Epithelial cell of proximal tubule (primary cell): ENCODE results near the gene CSNK1E. TPM values are rescaled to one million over a fixed set of nuclear protein-coding genes. Genes with fewer than 3 reads are reported as not detected.

Experiments used
- DNase-seq: peaks from one replicate; pipeline ENCODE4 v3.0.0-alpha.2; 2011; ENCODE audit warnings: low read depth
- H3K4me3 ChIP-seq: 2 replicates; pipeline ENCODE4 v1.5.1; 2011; ENCODE audit warnings: low read depth, mild to moderate bottlenecking, low read length
- total RNA-seq: library from RNA; depleted of rRNA; stranded (reverse); fragments of >200 nt; gene quantifications from 2 replicates; pipeline ENCODE4 v1.2.3, GENCODE V29; 2015
- TF ChIP-seq, protein P1 (sequence below): conservative IDR thresholded peaks from 2 replicates; pipeline ENCODE4 v1.5.1; 2012; ENCODE audit warnings: low read depth, mild to moderate bottlenecking, low read length

CSNK1E gene
- total RNA-seq, 1 donor from 2014 or later = 157 TPM

DNA sequence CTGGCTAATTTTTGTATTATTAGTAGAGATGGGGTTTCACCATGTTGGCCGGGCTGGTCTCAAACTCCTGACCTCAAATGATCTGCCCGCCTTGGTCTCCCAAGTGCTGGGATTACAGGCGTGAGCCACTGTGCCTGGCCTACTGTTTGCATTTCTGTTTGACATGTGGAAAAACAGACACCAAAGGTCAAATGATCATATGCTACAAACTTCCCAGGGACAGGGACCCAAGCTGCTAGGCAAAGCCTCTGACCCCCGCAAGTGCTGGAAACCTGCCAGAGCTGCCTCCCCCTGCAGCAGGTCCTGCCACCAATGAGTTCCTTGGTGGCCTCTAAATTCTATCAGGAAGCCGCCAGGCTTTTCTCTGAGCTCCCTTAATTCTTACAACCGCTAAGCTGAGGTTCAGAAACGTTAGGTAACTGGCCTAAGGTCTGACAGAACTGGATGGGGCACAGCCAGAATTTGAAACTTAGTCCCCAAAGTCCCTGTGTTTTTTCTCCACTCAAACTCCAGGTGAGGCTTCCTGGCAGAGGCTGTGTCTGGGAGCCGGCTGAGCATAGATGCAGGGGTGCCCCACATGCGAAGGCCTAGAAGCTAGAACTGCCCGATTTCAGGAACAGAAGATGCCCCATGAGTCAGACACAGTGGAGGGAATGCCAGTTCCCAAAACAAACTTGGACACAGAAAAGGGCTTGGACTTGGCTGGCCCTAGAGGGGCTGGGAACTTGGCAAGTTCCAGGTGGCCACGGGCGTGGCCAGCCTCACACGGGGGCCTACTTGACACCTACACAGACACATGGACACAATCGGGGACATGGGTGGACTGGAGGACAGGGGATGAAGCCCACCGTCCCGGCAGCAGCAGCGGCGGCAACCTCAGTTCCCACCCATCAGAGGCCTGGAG lies 7.4 kb downstream of the CSNK1E start:
- no peak overlapping the region for H3K4me3 ChIP-seq
- TF ChIP-seq, protein P1, sequence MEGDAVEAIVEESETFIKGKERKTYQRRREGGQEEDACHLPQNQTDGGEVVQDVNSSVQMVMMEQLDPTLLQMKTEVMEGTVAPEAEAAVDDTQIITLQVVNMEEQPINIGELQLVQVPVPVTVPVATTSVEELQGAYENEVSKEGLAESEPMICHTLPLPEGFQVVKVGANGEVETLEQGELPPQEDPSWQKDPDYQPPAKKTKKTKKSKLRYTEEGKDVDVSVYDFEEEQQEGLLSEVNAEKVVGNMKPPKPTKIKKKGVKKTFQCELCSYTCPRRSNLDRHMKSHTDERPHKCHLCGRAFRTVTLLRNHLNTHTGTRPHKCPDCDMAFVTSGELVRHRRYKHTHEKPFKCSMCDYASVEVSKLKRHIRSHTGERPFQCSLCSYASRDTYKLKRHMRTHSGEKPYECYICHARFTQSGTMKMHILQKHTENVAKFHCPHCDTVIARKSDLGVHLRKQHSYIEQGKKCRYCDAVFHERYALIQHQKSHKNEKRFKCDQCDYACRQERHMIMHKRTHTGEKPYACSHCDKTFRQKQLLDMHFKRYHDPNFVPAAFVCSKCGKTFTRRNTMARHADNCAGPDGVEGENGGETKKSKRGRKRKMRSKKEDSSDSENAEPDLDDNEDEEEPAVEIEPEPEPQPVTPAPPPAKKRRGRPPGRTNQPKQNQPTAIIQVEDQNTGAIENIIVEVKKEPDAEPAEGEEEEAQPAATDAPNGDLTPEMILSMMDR = no peak
- no peak for DNase-seq

DNA sequence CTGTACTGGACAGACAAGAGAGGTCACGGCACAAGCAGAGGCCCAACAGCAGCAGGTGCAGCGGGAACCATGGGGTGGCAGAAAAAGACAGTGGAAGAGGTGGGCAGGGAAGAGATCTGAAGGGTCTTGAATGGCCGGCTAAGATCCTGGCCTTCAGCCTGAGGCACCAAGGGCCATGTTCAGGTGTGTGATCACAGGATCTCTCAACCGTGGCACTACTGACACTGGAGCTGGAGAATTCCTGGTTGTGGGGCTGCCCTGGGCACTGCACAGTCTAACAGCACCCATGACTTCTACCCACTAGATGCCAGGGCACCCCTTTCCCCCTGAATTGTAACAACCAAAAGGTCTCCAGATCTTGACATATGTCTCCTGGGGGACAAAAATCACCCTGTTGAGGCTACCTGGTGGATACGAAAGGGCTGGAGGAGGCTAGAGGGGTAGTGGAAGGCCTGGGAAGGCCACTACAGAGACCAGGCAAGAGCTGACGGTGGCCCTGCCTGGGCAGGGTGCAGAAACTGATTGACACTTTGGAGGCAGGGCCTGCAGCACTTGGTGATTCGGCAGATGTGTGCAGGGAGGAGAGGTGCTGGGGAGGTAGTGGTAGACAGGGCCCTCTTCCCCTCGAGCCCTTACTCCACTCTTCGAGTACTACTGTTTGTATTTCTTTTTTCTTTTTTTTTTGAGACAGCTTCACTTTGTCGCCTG lies 8.3 kb downstream of the CSNK1E start:
- H3K4me3 ChIP-seq = no peak overlapping the region
- TF ChIP-seq, protein P1 = no peak
- no peak for DNase-seq

DNA sequence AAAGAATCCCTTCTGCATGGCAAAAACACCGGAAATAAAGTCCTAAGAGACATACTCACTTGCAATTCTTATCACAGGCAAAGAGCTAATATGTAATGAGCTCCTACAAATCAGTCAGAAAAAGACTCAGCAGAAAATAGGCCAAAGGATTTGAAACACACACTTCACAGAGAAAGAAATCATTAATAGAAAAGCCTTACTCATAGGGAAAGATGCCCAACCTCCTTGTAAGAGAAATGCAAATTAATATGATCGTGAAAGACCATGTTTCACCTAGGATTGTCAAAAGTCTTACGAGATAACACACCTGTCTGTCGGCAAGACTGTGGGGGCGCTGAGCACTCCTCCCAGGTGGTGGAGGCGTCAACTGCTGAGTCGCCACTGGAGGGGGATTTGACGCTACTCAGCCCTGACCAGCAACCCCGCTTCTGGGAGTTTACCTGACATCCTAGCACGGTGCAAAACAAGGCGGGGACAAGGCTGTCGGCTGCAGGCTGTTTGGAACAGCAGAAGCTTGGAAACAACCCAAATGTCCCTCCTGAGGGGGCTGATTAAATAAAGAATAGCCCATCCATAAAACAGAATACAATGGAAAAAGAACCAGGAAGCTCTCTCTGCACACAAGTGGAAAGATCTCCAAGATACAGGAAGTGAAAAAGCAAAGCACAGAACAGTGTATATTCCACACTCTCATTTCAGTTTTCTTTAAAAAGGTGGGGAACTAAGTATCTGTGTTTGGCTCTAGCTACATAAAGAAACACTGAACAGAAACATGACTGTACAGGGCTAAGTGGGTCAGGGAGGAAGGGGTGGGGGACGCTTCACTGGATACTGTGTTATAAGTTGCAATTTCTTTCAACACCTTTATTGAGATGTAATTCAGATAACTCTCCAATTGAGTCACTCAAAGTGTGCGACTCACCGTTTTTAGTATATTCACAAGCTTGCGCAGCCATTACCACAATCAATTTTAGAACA lies 11.5 kb downstream of the CSNK1E start:
- DNase-seq = peak; percentile 72
- H3K4me3 ChIP-seq = peak overlapping the region; percentile 34
- TF ChIP-seq, protein P1 = no peak

DNA sequence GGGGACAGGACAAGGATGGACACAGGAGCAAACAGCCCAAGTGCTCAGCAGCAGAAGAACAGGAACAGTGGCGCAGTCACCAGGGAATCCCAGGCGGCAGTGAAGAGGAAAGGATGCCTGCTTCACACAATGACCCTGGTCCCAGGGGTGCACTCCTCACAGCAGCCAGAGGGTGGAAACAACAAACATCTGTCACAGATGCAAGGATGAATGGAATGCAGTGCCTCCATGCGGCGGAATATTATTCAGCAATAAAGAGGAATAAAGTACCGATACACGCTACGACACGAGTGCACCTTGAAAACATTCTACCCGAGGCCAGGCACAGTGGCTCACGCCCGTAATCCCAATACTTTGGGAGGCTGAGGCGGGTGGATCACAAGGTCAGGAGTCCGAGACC lies 12.7 kb downstream of the CSNK1E start:
- TF ChIP-seq, protein P1 = no peak
- no peak for DNase-seq
- H3K4me3 ChIP-seq = no peak overlapping the region

DNA sequence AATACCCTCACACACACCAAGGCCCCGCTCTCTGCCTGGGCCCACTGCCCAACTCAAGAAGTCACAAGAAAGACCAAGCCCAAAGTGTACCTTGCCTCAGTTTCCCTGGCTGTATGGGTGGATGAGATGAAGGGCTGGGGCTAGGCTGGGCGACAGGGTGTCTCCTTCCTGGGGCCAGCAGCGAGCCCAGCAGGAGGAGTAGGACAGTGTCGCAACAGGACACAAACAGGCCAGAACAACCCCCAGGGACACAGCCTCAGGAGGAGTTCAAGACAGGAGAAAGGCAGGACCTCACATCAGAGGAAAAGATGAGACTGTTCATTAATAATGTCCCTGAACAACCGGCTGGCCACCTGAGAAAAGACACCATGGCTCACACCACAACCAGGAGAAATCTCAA lies 13.3 kb downstream of the CSNK1E start:
- TF ChIP-seq, protein P1 = no peak

DNA sequence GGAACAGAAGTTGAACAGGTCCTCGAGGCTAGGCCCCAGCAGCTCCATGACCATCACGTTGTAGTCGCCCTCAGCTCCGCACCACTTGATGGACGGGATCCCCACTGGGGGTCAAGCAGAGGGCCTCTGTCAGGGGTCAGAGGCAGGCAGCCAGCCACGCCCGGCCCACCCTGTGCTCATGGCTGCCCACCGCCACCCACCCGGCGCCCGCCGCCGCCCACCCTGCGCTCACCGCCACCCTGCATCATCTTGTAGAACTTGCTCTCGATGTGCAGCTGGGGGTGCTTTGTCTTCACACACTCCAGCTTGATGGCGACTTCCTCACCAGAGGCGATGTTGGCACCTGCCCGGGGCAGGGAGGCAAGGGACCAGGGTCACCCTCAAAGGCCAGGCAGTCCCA lies 14.3 kb downstream of the CSNK1E start:
- H3K4me3 ChIP-seq = no peak overlapping the region
- TF ChIP-seq, protein P1 = no peak
- DNase-seq = no peak

More for the DNA sequence above, 13.3 kb downstream of the CSNK1E start:
- no peak overlapping the region for H3K4me3 ChIP-seq
- no peak for DNase-seq
